ENCODE results near the gene ZNF445.

DNA sequence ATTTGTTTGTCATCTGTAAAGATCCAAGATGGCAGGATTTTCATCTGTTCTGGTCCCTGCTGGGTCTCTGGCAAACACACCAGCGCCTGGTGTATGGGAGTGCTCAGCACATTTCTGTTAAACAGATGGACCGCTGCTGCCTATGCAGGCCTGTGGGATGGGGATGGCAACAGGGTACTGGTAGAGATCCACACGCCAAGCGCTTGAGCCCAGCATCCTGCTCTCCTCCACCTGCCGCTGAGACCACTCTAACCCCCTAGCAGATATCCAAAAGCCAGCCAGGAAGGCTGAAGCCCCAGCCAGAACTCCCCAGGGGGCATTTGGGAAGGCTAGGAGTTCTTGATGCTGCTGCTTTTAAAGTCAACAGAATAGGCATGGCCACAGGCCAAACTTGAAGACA lies 31.7 kb downstream of the ZNF445 start:
- TF ChIP-seq POLR2A (IDR thresholded peaks at IDR 0.05): no peak
- TF ChIP-seq, protein P1, sequence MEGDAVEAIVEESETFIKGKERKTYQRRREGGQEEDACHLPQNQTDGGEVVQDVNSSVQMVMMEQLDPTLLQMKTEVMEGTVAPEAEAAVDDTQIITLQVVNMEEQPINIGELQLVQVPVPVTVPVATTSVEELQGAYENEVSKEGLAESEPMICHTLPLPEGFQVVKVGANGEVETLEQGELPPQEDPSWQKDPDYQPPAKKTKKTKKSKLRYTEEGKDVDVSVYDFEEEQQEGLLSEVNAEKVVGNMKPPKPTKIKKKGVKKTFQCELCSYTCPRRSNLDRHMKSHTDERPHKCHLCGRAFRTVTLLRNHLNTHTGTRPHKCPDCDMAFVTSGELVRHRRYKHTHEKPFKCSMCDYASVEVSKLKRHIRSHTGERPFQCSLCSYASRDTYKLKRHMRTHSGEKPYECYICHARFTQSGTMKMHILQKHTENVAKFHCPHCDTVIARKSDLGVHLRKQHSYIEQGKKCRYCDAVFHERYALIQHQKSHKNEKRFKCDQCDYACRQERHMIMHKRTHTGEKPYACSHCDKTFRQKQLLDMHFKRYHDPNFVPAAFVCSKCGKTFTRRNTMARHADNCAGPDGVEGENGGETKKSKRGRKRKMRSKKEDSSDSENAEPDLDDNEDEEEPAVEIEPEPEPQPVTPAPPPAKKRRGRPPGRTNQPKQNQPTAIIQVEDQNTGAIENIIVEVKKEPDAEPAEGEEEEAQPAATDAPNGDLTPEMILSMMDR (IDR thresholded peaks at IDR 0.05 in 8 of 11, conservative IDR thresholded peaks at IDR 0.05 in 3 of 11): no peak
